Stimulated activated naive CD8-positive, alpha-beta T cell treated with anti-CD3 and anti-CD28 coated beads, Interleukin-15, Interleukin-2, amounts not matched to agents 100 U/mL and 50 U/mL, for 24 hours (primary cell): ENCODE results near the gene IRF8.
"Not testable (repeated sequence)": the region's sequence is repeated elsewhere in the genome, so short reads cannot be mapped to it uniquely, and the experiment has no call there.

Experiments used
- ATAC-seq: fragments of 150-1000 bp; cut with Tn5 transposase; one replicate; pipeline ENCODE4 v1.10.0; 2021
- DNase-seq: peaks from one replicate; pipeline ENCODE4 v3.0.0; 2021

IRF8 gene

GRCh38 chr16:85897382-85897781, 1.6 kb upstream of the IRF8 start:
- DNase-seq, result no peak
- no peak for ATAC-seq

DNA sequence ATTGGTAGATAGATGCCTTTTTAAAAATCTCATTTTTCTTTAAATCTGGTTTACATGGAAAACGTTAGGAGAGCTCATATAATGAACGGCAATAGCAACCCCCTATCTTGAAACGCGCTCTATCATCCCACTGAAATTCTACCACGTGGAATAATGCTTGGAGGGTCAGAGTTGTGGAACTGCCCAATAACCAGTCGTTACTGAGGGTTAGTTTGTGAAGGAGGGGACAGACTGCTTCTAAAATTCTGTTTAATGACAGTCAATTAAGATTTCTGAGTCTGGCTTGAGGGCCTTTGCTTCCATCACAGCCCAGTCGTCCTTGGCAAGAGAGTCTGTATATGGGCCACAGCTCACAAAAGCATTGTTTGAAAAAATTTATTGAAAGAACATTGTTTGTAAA, 482 bp downstream of the IRF8 start:
- ATAC-seq, result no peak
- DNase-seq, result no peak

DNA sequence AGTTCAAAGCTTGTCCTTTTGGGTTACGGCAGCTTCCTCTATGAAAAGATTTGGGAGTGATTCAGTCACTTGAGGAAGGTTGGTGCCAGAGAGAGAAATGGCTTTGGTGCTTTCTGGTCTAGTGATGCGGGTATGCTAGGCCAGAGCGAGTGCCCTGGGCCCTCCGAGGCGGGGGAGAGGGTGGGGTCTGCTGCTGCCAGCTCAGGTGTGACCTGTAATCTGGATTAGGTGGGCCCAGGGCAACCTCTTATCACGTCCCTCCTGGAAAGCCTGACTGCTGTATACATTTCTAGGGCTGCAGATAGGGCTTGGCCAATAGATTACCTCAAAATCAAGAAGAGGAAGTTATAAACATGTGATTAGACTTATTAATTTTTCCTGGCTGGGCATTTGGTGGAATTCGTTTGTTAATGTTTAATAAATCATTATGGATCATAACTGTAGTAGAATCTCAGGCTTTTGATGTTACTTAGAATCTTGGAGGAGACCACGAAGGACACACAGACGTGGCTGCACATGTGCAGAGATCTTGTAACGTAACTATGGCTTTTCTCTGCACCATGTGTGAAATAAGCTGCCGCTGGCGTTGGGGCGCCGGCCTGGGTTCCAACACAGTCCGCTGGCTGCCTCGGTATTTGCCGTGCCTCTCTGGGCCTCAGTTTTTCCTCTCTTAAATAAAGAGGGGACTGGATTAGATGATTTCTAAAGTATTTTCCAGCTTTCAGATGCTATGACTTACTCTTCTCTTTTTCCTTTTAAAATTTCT, 1.2 kb downstream of the IRF8 start:
- no peak for DNase-seq

GRCh38 chr16:85901110-85901509, 2.1 kb downstream of the IRF8 start:
- no peak for ATAC-seq
- no peak for DNase-seq

More for the DNA sequence above, 1.2 kb downstream of the IRF8 start:
- ATAC-seq, result no peak

DNA sequence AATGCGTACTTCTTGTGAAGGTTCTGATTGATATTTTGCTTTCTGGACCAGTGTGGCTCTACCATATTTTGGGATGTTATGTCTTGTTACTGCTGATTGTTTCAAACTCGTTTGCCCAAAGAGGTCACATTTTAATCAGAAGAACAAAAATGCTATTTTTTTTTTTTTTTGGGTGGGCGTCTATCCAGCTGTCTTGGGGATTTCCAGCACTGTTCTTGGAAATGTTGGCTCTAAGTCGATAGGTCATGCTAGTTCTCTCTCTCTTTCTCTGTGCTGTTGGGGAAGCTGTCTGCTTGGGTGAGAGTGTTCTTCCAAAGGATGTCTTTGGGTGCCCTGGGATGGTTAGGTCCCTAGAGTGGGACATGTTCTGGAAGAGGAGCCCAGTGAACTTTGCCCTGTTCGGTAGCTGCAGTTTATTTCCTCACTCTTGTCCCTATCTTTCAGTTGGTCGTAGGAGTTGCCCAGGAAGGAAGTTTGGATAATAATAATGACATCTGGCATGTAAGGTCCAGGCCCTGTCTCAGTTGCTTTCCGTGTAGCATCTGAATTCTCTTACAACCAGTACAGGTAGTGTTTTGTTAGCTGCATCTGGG, 2.9 kb downstream of the IRF8 start:
- no peak for ATAC-seq
- DNase-seq, result no peak

- DNase-seq, result peak; percentile 76
- peak; percentile 70 for ATAC-seq
These were observed 3.6 kb downstream of the IRF8 start for GRCh38 chr16:85902366-85903155.

GRCh38 chr16:85903559-85903958, 4.6 kb downstream of the IRF8 start:
- no peak for DNase-seq
- no peak for ATAC-seq

DNA sequence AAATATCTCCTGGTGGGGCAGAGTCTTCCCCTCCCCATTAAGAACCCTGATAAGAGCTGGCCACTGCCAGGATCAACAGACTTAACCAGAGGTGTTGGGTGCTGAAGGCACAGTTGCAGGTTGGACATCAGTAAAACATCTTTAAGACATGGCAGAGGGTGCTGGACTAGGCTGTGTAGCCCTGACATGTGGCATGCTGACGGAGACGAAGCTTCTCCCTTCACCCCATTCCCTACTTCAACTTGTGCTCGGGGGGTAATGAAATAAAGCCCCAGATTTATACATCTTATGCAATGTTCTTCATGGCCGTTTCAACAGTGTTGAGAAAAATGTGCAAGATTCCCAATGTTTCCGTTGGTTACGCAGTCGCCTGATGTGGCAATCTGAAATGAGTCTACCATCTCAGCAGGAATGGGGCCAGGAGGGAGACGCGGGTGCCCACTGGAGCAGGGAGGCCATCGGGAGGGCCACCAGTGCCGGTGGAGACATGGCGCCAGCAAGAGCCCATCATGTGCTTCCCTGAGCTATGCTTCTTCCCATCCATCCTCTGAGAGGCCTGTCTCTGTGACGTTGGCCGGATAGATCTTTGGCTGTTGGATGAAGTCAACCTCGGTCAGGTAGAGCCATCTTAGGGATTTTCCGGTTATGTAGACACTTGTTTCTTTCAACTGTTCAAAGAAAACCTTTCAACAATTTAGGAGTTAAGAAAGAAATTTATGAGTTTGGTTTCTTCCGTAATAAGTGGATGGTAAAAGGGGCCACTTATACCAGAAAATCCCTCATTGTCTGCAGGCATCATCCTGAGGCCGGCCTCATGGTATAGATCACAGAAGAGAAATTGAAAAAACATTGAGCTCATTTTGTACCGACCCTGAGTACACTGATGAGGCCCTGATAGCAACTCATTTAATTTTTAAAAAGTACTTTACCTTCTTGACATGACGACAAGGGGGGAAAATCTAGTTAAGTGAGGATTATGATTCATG, 6.4 kb downstream of the IRF8 start:
- DNase-seq (no peak), ATAC-seq (no peak)

DNA sequence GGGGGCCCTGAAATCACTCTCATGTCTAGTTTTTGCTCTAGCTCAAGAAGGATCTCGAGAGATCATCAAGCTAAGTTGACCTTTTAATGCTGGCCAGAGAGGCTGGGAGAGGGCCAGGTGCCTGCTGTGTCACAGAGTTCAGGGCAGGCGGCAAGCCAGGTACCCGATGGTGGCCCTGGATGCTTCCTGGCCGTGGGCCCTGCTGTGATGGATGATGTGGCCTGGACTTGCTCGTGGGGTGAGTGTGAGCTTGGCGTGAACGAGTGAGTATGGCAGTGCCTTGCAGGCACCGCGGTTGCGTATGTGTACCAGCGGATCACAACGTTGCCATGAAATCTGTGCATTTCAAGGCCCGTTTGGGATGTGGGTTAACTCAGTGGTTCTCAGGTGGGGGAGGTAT, 7.4 kb downstream of the IRF8 start:
- DNase-seq, result no peak
- no peak for ATAC-seq

DNA sequence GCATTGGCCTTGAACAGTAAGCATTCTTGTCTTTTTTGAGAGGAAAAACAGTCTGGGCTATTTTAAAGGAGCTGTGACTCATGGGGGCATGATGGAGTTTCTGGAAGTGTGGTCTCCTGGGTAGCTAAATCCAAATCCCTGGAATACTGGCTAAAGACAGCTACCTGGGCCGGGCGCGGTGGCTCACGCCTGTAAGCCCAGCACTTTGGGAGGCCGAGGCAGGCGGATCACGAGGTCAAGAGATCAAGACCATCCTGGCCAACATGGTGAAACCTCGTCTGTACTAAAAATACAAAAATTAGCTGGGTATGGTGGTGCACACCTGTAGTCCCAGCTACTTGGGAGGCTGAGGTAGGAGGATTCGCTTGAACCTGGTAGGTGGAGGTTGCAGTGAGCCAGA, 8.3 kb downstream of the IRF8 start:
- not testable (repeated sequence) for DNase-seq

DNA sequence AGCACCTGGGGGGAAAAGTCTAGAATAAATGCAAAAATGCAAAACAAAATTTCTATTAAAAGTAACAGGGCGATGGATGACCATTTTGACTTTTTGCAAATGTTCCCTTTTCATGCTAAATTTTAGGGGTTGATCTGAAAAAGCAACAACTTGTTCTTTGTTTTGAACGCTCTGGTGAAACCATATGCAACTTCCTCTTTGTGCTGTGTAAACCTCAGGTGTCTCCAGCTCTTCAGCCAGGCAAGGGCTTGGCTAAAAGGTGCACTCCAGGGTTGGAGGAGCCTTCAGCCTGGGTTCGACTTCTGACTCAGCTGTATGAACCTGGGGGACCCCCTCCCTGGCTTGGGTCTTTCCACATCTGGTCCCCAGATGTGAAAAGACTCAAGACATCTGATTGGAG, 9.5 kb downstream of the IRF8 start:
- no peak for DNase-seq
- ATAC-seq, result peak; percentile 26

More for the DNA sequence above, 8.3 kb downstream of the IRF8 start:
- not testable (repeated sequence) for ATAC-seq

- no peak for ATAC-seq
- DNase-seq, result no peak
These were observed 10.1 kb downstream of the IRF8 start for GRCh38 chr16:85908889-85909589.

GRCh38 chr16:85909932-85910853, 11.2 kb downstream of the IRF8 start:
- no peak for ATAC-seq
- no peak for DNase-seq

GRCh38 chr16:85910854-85911247, 11.9 kb downstream of the IRF8 start:
- ATAC-seq (no peak), DNase-seq (no peak)

DNA sequence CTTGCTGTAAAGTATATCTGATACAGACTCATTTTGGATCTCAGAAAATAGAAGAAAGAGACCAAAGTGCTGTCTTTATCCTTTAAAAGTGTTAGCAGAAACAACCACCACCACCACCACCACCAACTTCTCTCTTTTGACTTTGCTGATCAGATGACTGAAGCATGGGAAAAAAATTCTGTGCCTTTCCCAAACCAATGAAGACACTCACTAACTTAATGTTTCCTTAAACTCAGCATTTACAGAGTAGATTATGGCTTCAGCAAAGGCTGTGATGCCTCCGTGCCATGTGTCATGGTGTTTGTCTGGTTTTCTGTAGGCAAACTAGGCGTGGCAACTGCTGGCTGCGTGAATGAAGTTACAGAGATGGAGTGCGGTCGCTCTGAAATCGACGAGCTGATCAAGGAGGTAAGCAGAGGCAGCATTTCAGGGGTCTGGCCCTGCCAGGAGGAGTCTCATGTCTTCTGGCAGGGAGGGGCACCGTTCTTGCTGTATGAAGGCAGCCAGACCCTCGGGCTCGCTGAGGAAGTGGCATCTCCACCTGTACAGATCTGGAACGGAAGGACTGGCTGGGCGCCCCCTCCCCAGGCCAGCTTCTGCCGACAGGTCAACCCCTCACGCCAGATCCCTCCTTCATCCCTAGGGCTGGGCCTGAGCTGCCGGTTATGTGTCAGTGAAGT, 12.4 kb downstream of the IRF8 start:
- DNase-seq, result no peak
- no peak for ATAC-seq

GRCh38 chr16:85912211-85912974, 13.4 kb downstream of the IRF8 start:
- DNase-seq, result no peak
- ATAC-seq, result no peak

DNA sequence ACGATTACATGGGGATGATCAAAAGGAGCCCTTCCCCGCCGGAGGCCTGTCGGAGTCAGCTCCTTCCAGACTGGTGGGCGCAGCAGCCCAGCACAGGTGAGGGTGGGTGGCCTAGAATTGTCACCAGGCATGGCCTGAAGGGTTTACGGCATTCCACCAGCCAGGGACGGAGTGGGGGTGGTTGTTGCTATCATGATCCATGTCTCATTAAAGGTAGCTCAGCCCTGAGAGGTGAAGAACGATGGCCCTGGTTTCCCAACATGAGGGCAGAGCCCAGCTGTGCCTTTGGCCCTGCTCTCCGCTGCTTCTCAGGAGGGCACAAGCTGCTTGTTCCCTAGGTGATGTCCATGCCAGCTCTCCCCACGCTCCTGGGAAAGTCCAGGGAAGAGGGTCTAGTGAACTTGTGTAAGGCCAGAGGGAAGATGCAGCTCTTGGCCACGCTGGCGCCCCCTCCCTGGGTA, 14.2 kb downstream of the IRF8 start:
- ATAC-seq (no peak), DNase-seq (no peak)

GRCh38 chr16:85913688-85914422, 14.9 kb downstream of the IRF8 start:
- no peak for ATAC-seq
- no peak for DNase-seq
